ENCODE data around the gene TRIM15.

DNA sequence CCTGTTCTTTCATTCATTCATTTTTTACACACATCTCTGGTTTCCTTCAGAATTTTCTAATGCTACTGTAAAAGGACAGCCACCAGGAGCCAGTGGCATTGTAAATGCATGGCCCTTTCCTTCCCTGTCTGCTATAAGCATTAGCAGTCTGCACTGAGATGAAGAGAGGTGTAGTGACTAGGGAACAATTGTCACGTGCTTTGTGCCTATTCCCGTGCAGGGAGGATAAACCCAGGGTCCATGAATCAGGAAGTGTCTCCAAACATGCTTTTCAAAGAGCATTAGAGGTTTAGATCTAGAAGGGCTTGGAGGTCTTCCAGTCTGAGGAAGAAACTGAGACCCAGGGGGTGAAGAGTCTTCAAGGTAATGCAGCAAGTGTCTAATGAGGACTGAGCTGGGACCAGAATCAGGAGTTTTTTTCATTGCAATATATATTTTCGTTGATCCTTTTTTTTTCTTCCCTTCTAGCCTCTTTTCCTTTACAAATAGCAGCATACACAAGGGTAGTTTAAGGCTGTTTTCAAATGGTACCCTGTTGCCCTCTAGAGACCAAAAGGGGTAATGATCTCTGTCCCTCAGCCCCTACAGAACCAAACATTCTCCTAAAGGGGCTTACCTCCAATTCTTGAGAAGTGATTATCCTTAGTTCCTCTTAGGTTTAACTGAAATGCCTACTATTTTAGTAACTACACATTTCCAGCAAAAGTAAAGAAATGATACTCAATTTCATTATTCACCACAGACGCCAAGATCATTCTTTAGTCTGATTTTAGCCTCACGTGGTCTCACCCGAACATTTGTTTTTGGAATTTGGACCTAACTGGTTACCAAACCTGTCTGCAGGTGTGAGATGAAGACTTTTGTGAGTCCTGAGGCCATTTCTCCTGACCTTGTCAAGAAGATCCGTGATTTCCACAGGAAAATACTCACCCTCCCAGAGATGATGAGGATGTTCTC, 6.6 kb downstream of the TRIM15 start:
- TF ChIP-seq EZH2 (IDR thresholded peaks at IDR 0.05; ENCODE audit: low read length): no peak
- TF ChIP-seq, protein P1, sequence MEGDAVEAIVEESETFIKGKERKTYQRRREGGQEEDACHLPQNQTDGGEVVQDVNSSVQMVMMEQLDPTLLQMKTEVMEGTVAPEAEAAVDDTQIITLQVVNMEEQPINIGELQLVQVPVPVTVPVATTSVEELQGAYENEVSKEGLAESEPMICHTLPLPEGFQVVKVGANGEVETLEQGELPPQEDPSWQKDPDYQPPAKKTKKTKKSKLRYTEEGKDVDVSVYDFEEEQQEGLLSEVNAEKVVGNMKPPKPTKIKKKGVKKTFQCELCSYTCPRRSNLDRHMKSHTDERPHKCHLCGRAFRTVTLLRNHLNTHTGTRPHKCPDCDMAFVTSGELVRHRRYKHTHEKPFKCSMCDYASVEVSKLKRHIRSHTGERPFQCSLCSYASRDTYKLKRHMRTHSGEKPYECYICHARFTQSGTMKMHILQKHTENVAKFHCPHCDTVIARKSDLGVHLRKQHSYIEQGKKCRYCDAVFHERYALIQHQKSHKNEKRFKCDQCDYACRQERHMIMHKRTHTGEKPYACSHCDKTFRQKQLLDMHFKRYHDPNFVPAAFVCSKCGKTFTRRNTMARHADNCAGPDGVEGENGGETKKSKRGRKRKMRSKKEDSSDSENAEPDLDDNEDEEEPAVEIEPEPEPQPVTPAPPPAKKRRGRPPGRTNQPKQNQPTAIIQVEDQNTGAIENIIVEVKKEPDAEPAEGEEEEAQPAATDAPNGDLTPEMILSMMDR (optimal IDR thresholded peaks at IDR 0.05 in 1 of 3, IDR thresholded peaks at IDR 0.05 in 1 of 3, conservative IDR thresholded peaks at IDR 0.05 in 1 of 3; ENCODE audit: extremely low read depth in 1 of 3, insufficient read depth in 2 of 3, low read length in 3 of 3): peak; percentile 62 to 83 (median 82)
